IPS-18a (cell line): Measurements from ENCODE around the gene MGLL.
A peak's percentile ranks its signal among the peaks of the same experiment; 100 is the strongest.

ENCODE experiments used
- H3K27ac ChIP-seq: one replicate; pipeline ENCODE4 v1.5.1; 2013; ENCODE audit warnings: low read length
- H3K27me3 ChIP-seq: one replicate; pipeline ENCODE4 v1.6.1; 2013; ENCODE audit warnings: mild to moderate bottlenecking, low read length; ENCODE audit not compliant: control insufficient read depth, insufficient read depth
- H3K36me3 ChIP-seq: one replicate; pipeline ENCODE4 v1.6.1; 2013; ENCODE audit warnings: low read depth, low read length; ENCODE audit not compliant: control insufficient read depth
- H3K4me1 ChIP-seq: one replicate; pipeline ENCODE4 v1.6.1; 2013; ENCODE audit warnings: low read depth, low read length; ENCODE audit not compliant: control insufficient read depth
- H3K4me3 ChIP-seq: one replicate; pipeline ENCODE4 v1.5.1; 2013; ENCODE audit warnings: low read length
- H3K9ac ChIP-seq: one replicate; pipeline ENCODE4 v1.6.1; 2013; ENCODE audit warnings: mild to moderate bottlenecking, low read length, moderate library complexity
- H3K9me3 ChIP-seq: one replicate; pipeline ENCODE4 v1.6.1; 2013; ENCODE audit warnings: low read depth, low read length; ENCODE audit not compliant: control insufficient read depth

Gene MGLL

GRCh38 chr3:127732303-127732702, 90.0 kb downstream of the MGLL start:
- Histone ChIP-seq H3K36me3 (no peaks in the 10 kb centered on the region), H3K27ac (no peak overlapping the region), H3K4me1 (peaks cover 22% of the 10 kb centered on the region), H3K27me3 (peaks cover 24% of the 10 kb centered on the region), H3K9me3 (no peaks in the 10 kb centered on the region), H3K9ac (no peak overlapping the region), H3K4me3 (peak overlapping the region; percentile 33)

DNA sequence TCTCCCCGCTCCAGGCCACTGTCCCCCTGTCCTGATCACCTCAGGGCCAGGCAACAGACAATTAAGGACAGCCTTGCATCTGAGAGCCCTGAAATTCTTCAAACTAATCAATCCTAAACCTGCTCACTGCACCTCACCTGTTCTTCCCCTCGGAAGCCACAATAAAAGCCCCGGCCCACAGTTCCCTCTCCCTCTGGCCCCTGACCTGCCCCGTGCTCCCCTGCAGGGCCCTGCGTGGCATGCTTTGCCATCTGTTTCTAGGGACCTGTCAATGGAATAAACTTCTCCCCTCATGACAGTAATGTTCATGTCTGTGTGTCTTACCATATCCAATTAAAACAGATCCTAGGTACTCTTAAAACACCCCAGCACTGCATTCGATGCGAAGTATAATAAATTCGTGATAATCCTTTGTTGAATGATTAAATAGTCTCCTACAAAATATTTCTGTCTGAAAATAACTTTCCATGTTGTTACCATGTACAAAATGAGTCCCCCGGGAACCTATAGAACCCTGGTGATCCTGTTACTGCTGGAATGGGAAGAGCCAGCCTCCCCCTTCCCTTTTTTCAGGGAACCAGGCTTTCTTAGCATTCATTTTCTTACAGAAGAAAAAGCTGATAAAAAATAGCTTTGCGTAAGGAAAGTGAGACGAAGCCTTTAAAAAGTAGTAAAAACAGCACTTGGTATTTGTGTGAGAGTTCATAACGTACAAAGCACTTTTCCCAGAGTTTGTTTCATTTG, 90.6 kb downstream of the MGLL start:
- H3K4me1 ChIP-seq: peaks cover 22% of the 10 kb centered on the region
- H3K9me3 ChIP-seq: no peaks in the 10 kb centered on the region
- no peak overlapping the region for H3K9ac ChIP-seq
- peaks cover 24% of the 10 kb centered on the region for H3K27me3 ChIP-seq
- H3K27ac ChIP-seq: no peak overlapping the region
- H3K36me3 ChIP-seq: no peaks in the 10 kb centered on the region
- H3K4me3 ChIP-seq: peak overlapping the region; percentile 33

GRCh38 chr3:127730666-127731295, 91.5 kb downstream of the MGLL start:
- peaks cover 22% of the 10 kb centered on the region for H3K4me1 ChIP-seq
- no peak overlapping the region for H3K9ac ChIP-seq
- no peaks in the 10 kb centered on the region for H3K36me3 ChIP-seq
- H3K9me3 ChIP-seq: no peaks in the 10 kb centered on the region
- H3K4me3 ChIP-seq: no peak overlapping the region
- no peak overlapping the region for H3K27ac ChIP-seq
- H3K27me3 ChIP-seq: peaks cover 24% of the 10 kb centered on the region

DNA sequence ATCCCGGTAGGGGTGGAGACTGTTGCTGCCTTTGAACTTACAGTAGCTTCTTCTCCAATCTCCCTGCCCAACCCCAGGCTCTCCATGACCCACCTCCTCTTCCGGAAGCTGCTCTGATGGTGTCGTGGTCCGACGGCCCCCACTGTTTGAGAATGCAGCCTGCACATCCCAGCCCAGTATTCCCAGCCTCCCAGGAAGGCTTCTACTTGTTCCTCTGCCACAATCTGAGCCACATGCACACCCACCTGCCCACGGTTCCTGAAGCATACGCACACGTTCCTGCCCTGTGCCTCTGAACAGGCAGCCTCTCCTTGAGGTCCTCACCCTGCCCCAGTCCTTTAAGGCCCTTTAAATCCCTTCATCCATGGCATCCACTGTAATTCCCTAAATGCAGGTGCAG, 92.1 kb downstream of the MGLL start:
- no peak overlapping the region for H3K9ac ChIP-seq
- H3K27ac ChIP-seq: no peak overlapping the region
- no peak overlapping the region for H3K4me3 ChIP-seq
- no peaks in the 10 kb centered on the region for H3K9me3 ChIP-seq
- H3K27me3 ChIP-seq: peaks cover 20% of the 10 kb centered on the region
- H3K4me1 ChIP-seq: peaks cover 22% of the 10 kb centered on the region
- H3K36me3 ChIP-seq: no peaks in the 10 kb centered on the region

DNA sequence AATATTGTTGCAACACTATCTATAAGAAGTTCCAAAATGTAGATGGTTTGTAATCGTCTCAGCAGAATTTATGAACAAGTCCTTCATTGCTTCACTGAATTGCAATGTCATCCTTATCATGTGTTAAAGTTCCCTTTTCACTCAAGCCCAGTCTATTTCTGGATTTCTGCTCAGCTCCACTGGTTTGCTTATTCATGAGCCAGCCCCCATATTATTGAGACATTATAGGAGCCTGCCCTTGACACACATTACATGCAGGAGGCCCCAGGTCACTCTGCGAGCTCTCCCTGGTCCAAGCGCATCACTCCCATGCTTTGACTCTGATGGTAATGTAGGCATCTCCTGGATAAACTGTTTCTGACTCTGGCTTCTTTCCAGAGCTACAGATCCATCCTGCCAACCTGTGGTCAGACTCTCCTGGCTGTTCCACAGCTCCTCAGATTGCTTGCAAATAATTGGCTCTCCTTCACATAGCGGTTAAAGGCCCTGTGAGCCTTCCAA, 92.7 kb downstream of the MGLL start:
- H3K9ac ChIP-seq: no peak overlapping the region
- no peaks in the 10 kb centered on the region for H3K9me3 ChIP-seq
- H3K27ac ChIP-seq: no peak overlapping the region
- peaks cover 15% of the 10 kb centered on the region for H3K27me3 ChIP-seq
- no peaks in the 10 kb centered on the region for H3K36me3 ChIP-seq
- peaks cover 19% of the 10 kb centered on the region for H3K4me1 ChIP-seq
- no peak overlapping the region for H3K4me3 ChIP-seq

DNA sequence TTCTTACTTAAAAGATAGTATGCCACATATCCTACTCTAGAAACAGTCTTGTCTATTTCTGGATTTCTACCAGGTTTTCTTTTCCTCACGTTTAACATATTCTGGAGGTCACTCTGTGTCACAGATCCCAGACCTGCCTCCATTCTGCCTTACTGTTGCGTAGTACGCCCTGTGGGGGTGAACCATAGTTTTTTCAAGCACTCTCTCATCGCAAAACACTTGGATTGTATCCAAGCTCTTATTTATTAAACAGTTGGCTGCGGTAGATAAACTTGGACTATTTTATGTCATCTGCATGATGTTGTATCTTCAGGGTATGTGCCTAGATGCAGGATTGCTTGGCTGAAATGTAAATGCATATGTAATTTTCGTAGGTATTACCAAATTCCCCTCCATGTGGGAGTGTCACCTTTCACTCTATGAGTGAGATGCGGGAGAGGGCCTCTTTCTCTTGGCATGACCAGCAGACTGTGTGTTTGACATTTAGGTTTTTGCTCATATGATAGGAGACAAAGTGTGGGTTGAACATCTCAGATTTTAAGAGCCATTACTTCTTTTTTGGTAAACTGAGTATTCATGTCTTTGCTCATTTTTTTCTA, 93.8 kb downstream of the MGLL start:
- H3K27ac ChIP-seq: no peak overlapping the region
- no peak overlapping the region for H3K4me3 ChIP-seq
- H3K4me1 ChIP-seq: peaks cover 16% of the 10 kb centered on the region
- H3K9ac ChIP-seq: no peak overlapping the region
- H3K9me3 ChIP-seq: no peaks in the 10 kb centered on the region
- H3K27me3 ChIP-seq: peaks cover 11% of the 10 kb centered on the region
- H3K36me3 ChIP-seq: no peaks in the 10 kb centered on the region

DNA sequence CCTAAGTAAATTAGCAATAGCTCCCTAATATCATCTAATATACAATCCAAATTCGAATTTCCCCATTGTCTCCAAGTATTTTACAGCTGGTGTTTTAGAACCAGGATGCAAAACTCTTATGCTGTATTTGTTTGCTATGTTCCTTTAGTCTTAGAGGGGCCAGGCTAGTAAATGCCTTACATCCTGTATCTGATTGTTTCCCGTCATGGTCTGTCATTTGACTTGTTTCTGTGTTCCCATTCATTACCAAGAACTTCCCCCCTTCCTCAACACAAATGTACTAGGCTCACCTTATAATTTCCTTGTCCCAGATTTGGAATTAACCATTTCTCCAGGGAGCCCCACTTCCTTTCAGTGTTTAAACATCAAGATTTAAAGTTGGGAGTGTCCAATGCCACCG, 95.4 kb downstream of the MGLL start:
- H3K27me3 ChIP-seq: peaks cover 4% of the 10 kb centered on the region
- H3K4me3 ChIP-seq: no peak overlapping the region
- no peak overlapping the region for H3K27ac ChIP-seq
- H3K9ac ChIP-seq: no peak overlapping the region
- H3K36me3 ChIP-seq: no peaks in the 10 kb centered on the region
- H3K9me3 ChIP-seq: no peaks in the 10 kb centered on the region
- H3K4me1 ChIP-seq: peaks cover 19% of the 10 kb centered on the region

GRCh38 chr3:127723011-127723567, 99.2 kb downstream of the MGLL start:
- Histone ChIP-seq H3K36me3 (no peaks in the 10 kb centered on the region), H3K4me1 (peaks cover 14% of the 10 kb centered on the region), H3K9ac (no peak overlapping the region), H3K4me3 (no peak overlapping the region), H3K27ac (no peak overlapping the region), H3K27me3 (no peaks in the 10 kb centered on the region), H3K9me3 (no peaks in the 10 kb centered on the region)

DNA sequence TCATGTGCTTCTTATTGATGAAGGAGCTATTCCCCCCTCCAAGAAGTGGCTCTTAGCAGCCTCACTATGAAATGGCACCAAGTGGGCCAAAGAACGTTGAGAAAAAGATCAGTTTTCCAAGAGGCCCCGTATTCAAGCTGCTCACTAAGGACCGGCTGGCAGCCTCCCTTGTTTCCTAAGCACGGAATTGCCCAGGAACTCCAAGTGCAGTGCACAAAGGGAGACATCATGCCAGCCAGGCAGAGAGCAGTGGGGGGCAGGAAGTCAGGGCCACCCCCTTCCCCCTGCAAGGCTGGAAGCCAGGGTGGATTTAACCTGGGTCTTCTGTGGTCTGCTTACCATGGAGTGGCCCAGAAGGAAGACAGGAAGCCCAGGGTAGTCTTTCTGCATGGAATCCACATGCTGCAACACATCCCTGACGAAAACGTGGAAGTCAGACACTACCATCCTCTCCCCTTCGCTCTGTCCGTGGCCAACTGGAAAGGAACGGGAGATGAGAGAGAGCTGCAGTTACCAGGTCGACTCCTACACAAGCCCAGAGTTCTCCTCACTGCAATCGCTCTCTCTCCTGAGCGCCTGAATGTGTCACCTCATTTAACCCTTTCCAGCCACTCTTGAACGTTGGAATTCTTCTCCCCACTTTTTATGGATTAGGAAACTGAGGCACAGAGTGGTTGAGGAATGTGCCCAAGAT, 100.1 kb downstream of the MGLL start:
- no peak overlapping the region for H3K27ac ChIP-seq
- H3K9me3 ChIP-seq: no peaks in the 10 kb centered on the region
- no peak overlapping the region for H3K9ac ChIP-seq
- H3K4me1 ChIP-seq: peaks cover 14% of the 10 kb centered on the region
- no peaks in the 10 kb centered on the region for H3K27me3 ChIP-seq
- no peaks in the 10 kb centered on the region for H3K36me3 ChIP-seq
- no peak overlapping the region for H3K4me3 ChIP-seq

DNA sequence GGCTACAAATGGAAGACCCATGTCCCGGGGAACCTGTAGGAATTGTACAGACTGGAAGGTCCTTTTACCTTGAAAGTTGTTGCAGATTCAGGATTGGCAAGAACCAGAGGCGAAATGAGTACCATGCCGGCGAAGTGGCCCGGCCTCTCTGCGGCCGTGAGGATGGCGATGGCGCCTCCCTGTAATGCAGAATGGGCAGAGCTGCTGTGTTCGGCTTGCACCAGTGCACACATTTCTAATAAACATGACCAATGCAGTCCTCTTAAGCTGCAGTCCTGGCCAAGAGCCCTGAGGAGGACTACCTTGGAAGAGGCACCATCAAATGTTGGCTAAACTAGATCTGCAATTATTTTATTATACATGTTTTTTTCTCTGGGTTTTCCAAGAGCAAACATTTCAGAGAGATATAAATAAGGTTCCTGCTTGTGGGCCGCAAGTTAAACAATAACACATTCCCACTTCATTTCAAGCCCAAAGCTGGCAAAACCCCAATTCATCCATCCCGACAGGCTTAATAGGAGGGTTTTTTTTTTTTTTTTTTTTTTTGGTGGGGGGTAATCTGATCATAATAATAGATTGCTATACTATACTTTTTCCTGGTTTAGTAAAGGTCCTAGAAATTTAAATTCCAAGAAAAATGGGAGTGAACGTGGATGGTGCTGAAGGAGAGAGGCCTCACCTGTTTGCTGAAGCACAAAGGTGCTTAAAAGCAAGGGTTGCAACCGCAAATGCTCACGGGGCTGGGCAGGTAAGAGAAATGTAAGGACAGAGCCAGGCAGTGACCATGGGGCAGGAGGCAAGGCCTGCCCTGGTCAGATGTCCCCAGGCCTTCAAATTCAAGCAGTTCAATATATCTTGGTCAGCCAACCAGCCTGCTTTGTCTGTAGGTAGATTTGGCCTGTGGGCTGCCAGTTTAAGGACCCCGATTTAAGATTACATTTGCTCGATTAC, 101.1 kb downstream of the MGLL start:
- Histone ChIP-seq H3K27me3 (no peaks in the 10 kb centered on the region), H3K9ac (no peak overlapping the region), H3K9me3 (no peaks in the 10 kb centered on the region), H3K27ac (no peak overlapping the region), H3K4me1 (peaks cover 14% of the 10 kb centered on the region), H3K4me3 (no peak overlapping the region), H3K36me3 (no peaks in the 10 kb centered on the region)
